Fibroblast of the aortic adventitia (primary cell): Measurements from ENCODE around the gene EXOC6B. TPM values are rescaled to one million over a fixed set of nuclear protein-coding genes. Genes with fewer than 3 reads are reported as not detected.
A peak's percentile ranks its signal among the peaks of the same experiment; 100 is the strongest.

Source experiments
- DNase-seq: peaks from one replicate; pipeline ENCODE4 v3.0.0-alpha.2; 2010; ENCODE audit warnings: low read depth
- H3K4me3 ChIP-seq: 2 replicates; pipeline ENCODE4 v1.5.1; 2011; ENCODE audit warnings: low read depth, mild to moderate bottlenecking, control low read depth, low read length, moderate library complexity
- total RNA-seq: library from RNA; depleted of rRNA; stranded (reverse); fragments of >200 nt; gene quantifications from 2 replicates; pipeline ENCODE4 v1.2.3, GENCODE V29; 2012; ENCODE audit warnings: low replicate concordance
- TF ChIP-seq, protein P1 (sequence below): IDR thresholded peaks from 2 replicates; pipeline ENCODE4 v1.5.1; 2011; ENCODE audit warnings: mild to moderate bottlenecking, low read length, control low read depth, inconsistent platforms; ENCODE audit not compliant: insufficient read depth

Gene EXOC6B
- total RNA-seq, 1 donor = 30.2 TPM

DNA sequence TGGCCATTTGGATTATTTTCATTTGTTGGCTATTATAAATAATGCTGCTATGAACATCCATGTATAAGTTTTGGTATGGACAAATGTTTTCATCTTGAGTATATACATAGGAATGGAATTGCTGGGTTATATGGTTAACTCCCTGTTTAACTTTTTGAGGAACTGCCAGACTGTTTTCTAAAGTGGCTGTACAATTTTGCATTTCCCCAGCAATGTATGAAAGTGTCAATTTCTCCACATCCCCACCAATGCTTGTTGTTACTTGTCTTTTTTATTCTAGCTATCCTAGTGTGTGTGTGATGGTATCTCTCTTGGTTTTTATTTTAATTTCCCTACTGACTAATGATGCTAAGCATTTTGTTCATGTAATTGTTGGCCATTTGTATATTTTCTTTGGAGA is 587.5 kb downstream of the EXOC6B start:
- H3K4me3 ChIP-seq = no peak overlapping the region
- DNase-seq = peak; percentile 25
- TF ChIP-seq, protein P1, sequence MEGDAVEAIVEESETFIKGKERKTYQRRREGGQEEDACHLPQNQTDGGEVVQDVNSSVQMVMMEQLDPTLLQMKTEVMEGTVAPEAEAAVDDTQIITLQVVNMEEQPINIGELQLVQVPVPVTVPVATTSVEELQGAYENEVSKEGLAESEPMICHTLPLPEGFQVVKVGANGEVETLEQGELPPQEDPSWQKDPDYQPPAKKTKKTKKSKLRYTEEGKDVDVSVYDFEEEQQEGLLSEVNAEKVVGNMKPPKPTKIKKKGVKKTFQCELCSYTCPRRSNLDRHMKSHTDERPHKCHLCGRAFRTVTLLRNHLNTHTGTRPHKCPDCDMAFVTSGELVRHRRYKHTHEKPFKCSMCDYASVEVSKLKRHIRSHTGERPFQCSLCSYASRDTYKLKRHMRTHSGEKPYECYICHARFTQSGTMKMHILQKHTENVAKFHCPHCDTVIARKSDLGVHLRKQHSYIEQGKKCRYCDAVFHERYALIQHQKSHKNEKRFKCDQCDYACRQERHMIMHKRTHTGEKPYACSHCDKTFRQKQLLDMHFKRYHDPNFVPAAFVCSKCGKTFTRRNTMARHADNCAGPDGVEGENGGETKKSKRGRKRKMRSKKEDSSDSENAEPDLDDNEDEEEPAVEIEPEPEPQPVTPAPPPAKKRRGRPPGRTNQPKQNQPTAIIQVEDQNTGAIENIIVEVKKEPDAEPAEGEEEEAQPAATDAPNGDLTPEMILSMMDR = no peak

DNA sequence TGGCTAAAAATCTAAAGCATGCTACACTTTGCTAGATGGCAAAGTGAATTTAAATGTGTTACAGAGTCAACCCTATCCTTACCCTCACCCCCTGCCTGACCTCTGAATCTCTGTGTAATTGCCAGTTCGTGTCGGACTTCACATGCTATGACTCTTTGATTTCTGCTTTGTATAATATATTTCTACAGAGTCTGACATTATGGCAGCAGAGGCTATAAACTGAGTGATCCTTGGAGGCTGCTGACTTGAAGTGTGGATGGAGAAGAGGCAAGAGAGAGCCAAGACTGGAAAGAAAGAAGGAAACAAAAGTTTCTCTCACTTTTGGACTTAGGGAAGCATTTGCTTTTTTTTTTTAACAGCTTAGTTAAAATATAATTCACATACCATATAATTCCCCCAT is 588.3 kb downstream of the EXOC6B start:
- H3K4me3 ChIP-seq = no peak overlapping the region
- no peak for DNase-seq
- TF ChIP-seq, protein P1 = no peak

DNA sequence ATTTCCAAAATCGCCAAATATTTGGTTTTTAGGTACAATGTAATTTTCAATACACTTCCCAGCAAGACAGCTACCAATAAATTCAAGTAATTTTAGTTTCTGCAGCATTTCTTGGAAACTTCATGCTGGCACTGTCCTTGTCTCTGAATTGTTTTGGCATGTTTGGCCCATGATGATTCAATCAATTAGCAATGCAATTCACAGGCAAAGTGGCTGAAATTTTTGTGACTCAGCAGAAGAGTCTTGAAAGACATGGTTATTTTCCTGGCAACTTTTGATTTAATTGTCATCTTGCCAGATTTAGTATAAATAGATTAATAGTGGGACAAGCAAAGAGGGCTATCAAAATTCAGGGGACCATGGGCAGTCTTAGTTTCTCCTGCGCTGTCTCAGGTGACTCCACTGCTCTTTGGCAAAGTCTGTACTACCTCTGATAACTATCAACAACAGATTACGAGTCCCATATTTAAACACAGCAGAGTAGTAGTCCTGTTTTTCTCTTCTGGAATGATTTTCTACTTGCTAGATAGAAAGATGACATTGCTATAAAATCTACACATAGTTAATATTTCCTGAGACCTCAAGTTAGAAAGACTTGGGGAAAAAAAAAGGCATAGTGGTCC is 589.3 kb downstream of the EXOC6B start:
- TF ChIP-seq, protein P1 = no peak
- no peak overlapping the region for H3K4me3 ChIP-seq
- DNase-seq = peak; percentile 93

DNA sequence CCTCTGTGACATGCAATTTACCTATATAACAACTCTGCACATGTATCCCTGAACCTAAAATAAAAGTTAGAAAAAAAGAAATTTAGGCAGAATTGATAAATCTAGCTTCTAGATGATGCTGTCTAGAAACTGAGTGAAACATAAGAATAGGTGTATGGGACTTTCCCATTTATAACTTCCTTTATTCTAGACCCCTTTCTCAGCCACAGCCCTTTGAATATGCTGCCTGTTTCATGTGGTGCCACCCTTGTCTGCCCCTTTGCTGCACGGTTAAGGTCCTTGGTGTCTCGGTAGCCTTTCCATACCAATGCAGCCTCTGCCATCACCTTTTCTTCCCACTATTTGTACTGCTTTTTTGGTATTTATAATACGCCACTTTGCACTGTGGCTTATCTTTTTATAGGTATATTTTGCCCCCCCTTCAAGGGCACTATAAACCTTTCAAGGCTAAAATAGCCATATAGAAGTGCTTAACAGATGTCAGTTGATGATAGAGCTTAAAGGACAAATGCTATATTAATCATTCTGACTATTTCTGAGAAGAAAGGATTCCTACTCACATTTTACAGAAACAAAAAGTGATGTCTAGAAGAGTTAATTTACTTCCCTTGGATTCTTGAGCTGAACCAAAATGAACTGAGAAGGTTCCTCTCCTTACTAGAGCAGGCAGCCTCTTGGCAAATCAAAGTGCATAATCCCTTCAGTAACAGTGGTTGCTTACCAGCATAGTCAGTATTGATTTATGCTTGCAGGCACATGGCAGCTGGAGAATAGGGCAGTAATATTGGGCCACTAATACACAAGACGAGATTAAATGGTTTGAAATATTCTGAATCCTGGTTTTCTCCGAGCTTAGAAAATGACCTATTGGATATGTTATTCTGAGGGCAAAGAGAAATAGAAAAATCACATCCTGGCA is 590.1 kb downstream of the EXOC6B start:
- DNase-seq = peak; percentile 27
- TF ChIP-seq, protein P1 = no peak
- no peak overlapping the region for H3K4me3 ChIP-seq

DNA sequence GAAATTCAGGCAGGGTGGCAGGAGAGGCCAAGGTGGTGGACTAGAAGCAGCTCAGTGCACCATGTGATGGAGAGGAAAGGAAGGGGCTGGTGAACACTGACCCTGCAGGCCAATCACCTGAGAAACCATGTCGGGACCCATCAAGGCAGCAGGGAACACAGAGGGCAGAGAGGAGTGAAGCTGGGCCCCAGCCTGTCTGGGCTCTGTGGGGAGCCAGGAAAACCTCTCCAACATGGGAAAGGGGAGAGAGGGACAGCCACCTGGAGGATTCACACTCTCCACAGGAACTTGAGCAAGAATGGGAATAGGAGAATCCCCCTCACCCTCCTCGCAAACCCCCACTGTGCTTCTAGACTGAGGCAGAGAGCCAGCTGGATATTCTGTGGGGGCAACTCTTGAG is 592.6 kb downstream of the EXOC6B start:
- TF ChIP-seq, protein P1 = no peak
- DNase-seq = no peak
- H3K4me3 ChIP-seq = no peak overlapping the region

DNA sequence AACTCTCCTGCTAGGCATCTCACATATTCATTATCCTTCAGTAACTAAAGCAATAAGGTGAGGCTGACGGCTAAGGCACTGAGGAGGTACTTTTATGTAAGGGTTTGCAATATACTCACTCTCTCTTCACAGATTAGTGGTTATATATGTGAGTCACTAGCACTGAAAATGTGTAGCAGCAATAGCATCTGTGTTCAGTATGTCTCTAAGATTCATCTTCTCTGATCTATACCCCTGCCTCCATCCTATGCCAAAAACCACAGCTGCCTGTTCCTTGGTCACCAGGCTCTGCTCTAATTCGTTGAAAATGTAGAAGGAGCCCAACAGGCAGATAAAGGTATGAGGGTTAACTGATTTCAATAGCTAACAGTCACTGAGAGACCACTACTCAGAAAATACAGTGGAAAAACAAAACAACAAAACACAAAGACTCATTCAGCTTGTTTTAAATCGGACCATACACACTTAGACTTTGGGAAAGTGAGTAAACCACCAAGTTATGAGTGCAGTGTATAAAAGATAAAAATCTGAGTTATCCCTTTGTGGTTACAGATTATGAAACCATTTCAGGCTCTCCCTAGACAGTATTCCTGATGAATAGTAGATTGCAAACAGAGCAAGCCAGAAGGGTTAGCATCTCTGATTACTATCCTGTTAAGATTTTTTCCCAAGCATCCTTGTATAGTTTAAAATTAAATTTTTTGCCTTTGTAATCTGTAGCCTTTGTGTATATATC is 602.8 kb downstream of the EXOC6B start:
- TF ChIP-seq, protein P1 = no peak
- H3K4me3 ChIP-seq = no peak overlapping the region
- peak; percentile 73 for DNase-seq
